ENCODE measurements around the gene POLR2C. TPM values are rescaled to one million over a fixed set of nuclear protein-coding genes. Genes with fewer than 3 reads are reported as not detected.

The POLR2C gene
- total RNA-seq, 1 donor from 2014 or later = 58.0 TPM

- H2AFZ ChIP-seq (ENCODE audit: low read depth, low read length) = no peak overlapping the region
- no peak overlapping the region for H3K9ac ChIP-seq (ENCODE audit: low read length)
- H3K4me3 ChIP-seq (ENCODE audit: insufficient read depth, low read depth, low read length) = no peak overlapping the region
- no peak for DNase-seq (ENCODE audit: low read depth)
- H3K4me1 ChIP-seq (ENCODE audit: insufficient read depth, low read length) = peaks cover 4% of the 10 kb centered on the region
- no peak overlapping the region for H3K27ac ChIP-seq (ENCODE audit: low read depth, low read length)
- H3K4me3 Mint-ChIP-seq (ENCODE audit: unreplicated experiment) = no peak overlapping the region
- H3K27ac Mint-ChIP-seq (ENCODE audit: unreplicated experiment) = no peak overlapping the region
- H3K79me2 ChIP-seq (ENCODE audit: insufficient read depth, low read length) = no peaks in the 10 kb centered on the region
- FAIRE-seq = no peak
- H4K20me1 ChIP-seq (ENCODE audit: insufficient read depth, low read length) = peaks cover 6% of the 10 kb centered on the region
- H3K36me3 ChIP-seq (ENCODE audit: insufficient read depth, low read length) = no peaks in the 10 kb centered on the region
- H3K9me3 ChIP-seq (ENCODE audit: insufficient read depth, low read depth, low read length) = peaks cover 4% of the 10 kb centered on the region
- no peaks in the 10 kb centered on the region for H3K36me3 Mint-ChIP-seq (ENCODE audit: low read depth, unreplicated experiment)
- no peak for TF ChIP-seq EZH2 (IDR thresholded peaks at IDR 0.05; ENCODE audit: insufficient read depth, low read length)
- TF ChIP-seq, protein P1, sequence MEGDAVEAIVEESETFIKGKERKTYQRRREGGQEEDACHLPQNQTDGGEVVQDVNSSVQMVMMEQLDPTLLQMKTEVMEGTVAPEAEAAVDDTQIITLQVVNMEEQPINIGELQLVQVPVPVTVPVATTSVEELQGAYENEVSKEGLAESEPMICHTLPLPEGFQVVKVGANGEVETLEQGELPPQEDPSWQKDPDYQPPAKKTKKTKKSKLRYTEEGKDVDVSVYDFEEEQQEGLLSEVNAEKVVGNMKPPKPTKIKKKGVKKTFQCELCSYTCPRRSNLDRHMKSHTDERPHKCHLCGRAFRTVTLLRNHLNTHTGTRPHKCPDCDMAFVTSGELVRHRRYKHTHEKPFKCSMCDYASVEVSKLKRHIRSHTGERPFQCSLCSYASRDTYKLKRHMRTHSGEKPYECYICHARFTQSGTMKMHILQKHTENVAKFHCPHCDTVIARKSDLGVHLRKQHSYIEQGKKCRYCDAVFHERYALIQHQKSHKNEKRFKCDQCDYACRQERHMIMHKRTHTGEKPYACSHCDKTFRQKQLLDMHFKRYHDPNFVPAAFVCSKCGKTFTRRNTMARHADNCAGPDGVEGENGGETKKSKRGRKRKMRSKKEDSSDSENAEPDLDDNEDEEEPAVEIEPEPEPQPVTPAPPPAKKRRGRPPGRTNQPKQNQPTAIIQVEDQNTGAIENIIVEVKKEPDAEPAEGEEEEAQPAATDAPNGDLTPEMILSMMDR (IDR thresholded peaks at IDR 0.05; ENCODE audit: insufficient read depth, low read depth, low read length) = no peak
- H3K9me3 Mint-ChIP-seq (ENCODE audit: unreplicated experiment) = no peaks in the 10 kb centered on the region
- H3K4me1 Mint-ChIP-seq (ENCODE audit: low read depth, unreplicated experiment) = peaks cover 12% of the 10 kb centered on the region
- H3K27me3 ChIP-seq (ENCODE audit: insufficient read depth, low read length) = no peaks in the 10 kb centered on the region
- H3K27me3 Mint-ChIP-seq (ENCODE audit: low read depth, unreplicated experiment) = peaks cover 4% of the 10 kb centered on the region
- no peak overlapping the region for H3K4me2 ChIP-seq (ENCODE audit: low read length)
Measured at GRCh38 chr16:57489229-57489628, 26.8 kb downstream of the POLR2C start.

DNA sequence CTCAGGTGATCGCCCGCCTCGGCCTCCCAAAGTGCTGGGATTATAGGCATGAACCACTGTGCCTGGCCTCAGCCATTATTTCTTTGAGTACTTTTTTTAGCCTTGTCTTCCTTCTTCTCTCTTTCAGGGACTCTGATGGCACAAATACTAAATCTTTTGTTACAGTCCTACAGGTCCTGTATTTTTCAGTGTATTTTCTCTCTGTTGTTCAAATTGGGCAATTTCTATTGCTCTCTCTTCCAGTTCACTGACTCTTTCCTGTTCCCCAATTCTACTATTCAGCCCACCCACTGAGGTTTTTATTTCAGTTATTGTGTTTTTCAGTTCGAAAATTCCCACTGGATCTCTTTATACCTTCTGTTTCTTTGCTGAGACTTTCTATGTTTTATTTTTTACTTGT, 31.3 kb downstream of the POLR2C start:
- H3K4me3 Mint-ChIP-seq (ENCODE audit: unreplicated experiment) = no peak overlapping the region
- DNase-seq (ENCODE audit: low read depth) = no peak
- no peaks in the 10 kb centered on the region for H3K36me3 Mint-ChIP-seq (ENCODE audit: low read depth, unreplicated experiment)
- Histone ChIP-seq H3K9ac (ENCODE audit: low read length) (no peak overlapping the region), H3K36me3 (ENCODE audit: insufficient read depth, low read length) (no peaks in the 10 kb centered on the region), H3K27ac (ENCODE audit: low read depth, low read length) (no peak overlapping the region), H3K4me1 (ENCODE audit: insufficient read depth, low read length) (no peaks in the 10 kb centered on the region), H3K4me3 (ENCODE audit: insufficient read depth, low read depth, low read length) (no peak overlapping the region), H3K27me3 (ENCODE audit: insufficient read depth, low read length) (peaks cover 3% of the 10 kb centered on the region), H3K9me3 (ENCODE audit: insufficient read depth, low read depth, low read length) (peaks cover 4% of the 10 kb centered on the region), H3K4me2 (ENCODE audit: low read length) (no peak overlapping the region), H4K20me1 (ENCODE audit: insufficient read depth, low read length) (no peaks in the 10 kb centered on the region), H3K79me2 (ENCODE audit: insufficient read depth, low read length) (no peaks in the 10 kb centered on the region), H2AFZ (ENCODE audit: low read depth, low read length) (no peak overlapping the region)
- H3K27me3 Mint-ChIP-seq (ENCODE audit: low read depth, unreplicated experiment) = peaks cover 14% of the 10 kb centered on the region
- no peak for FAIRE-seq
- no peak overlapping the region for H3K27ac Mint-ChIP-seq (ENCODE audit: unreplicated experiment)
- no peak for TF ChIP-seq EZH2 (IDR thresholded peaks at IDR 0.05; ENCODE audit: insufficient read depth, low read length)
- TF ChIP-seq, protein P1 (IDR thresholded peaks at IDR 0.05; ENCODE audit: insufficient read depth, low read depth, low read length) = no peak
- H3K4me1 Mint-ChIP-seq (ENCODE audit: low read depth, unreplicated experiment) = no peaks in the 10 kb centered on the region
- H3K9me3 Mint-ChIP-seq (ENCODE audit: unreplicated experiment) = no peaks in the 10 kb centered on the region

DNA sequence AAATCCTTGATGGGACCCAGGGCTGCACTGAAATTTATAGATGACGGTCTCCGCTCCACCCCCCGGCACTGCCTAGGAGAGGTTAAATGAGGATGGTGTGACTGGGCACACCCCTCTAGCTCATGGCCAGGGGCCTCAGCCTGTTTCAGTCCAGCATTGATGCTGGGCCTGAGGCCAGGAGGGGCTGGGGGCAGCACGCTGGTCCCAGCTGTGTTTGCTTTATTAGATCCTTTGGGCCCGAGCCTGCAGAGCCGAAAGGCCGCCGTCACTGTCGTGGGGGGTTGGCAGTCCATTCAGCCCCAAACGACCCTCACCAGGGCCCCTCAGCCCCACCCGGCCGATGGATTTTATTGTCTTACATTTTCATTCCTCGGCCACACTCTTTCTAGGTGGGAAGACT, 34.6 kb downstream of the POLR2C start:
- TF ChIP-seq, protein P1 (IDR thresholded peaks at IDR 0.05; ENCODE audit: insufficient read depth, low read depth, low read length) = no peak
- TF ChIP-seq EZH2 (IDR thresholded peaks at IDR 0.05; ENCODE audit: insufficient read depth, low read length) = no peak
- peaks cover 21% of the 10 kb centered on the region for H3K27me3 Mint-ChIP-seq (ENCODE audit: low read depth, unreplicated experiment)
- H3K27ac ChIP-seq (ENCODE audit: low read depth, low read length) = no peak overlapping the region
- no peaks in the 10 kb centered on the region for H3K9me3 ChIP-seq (ENCODE audit: insufficient read depth, low read depth, low read length)
- no peak overlapping the region for H3K4me3 Mint-ChIP-seq (ENCODE audit: unreplicated experiment)
- no peaks in the 10 kb centered on the region for H3K36me3 ChIP-seq (ENCODE audit: insufficient read depth, low read length)
- no peak overlapping the region for H3K4me2 ChIP-seq (ENCODE audit: low read length)
- no peak overlapping the region for H3K4me3 ChIP-seq (ENCODE audit: insufficient read depth, low read depth, low read length)
- no peak for DNase-seq (ENCODE audit: low read depth)
- H4K20me1 ChIP-seq (ENCODE audit: insufficient read depth, low read length) = no peaks in the 10 kb centered on the region
- no peak overlapping the region for H3K9ac ChIP-seq (ENCODE audit: low read length)
- no peak overlapping the region for H2AFZ ChIP-seq (ENCODE audit: low read depth, low read length)
- FAIRE-seq = no peak
- H3K9me3 Mint-ChIP-seq (ENCODE audit: unreplicated experiment) = no peaks in the 10 kb centered on the region
- H3K27me3 ChIP-seq (ENCODE audit: insufficient read depth, low read length) = peaks cover 6% of the 10 kb centered on the region
- no peaks in the 10 kb centered on the region for H3K4me1 Mint-ChIP-seq (ENCODE audit: low read depth, unreplicated experiment)
- H3K79me2 ChIP-seq (ENCODE audit: insufficient read depth, low read length) = no peaks in the 10 kb centered on the region
- no peaks in the 10 kb centered on the region for H3K4me1 ChIP-seq (ENCODE audit: insufficient read depth, low read length)
- no peak overlapping the region for H3K27ac Mint-ChIP-seq (ENCODE audit: unreplicated experiment)
- H3K36me3 Mint-ChIP-seq (ENCODE audit: low read depth, unreplicated experiment) = no peaks in the 10 kb centered on the region
